HG02885 (cell line): ENCODE measurements around the gene STK31.
"Not testable (repeated sequence)": the region's sequence is repeated elsewhere in the genome, so short reads cannot be mapped to it uniquely, and the experiment has no call there.

Experiments
- ATAC-seq: cut with Tn5 transposase; IDR thresholded peaks from one replicate; pipeline ENCODE4 v1.9.1; 2021; ENCODE audit warnings: mild to moderate bottlenecking; ENCODE audit not compliant: unreplicated experiment, poor library complexity

STK31 gene

DNA sequence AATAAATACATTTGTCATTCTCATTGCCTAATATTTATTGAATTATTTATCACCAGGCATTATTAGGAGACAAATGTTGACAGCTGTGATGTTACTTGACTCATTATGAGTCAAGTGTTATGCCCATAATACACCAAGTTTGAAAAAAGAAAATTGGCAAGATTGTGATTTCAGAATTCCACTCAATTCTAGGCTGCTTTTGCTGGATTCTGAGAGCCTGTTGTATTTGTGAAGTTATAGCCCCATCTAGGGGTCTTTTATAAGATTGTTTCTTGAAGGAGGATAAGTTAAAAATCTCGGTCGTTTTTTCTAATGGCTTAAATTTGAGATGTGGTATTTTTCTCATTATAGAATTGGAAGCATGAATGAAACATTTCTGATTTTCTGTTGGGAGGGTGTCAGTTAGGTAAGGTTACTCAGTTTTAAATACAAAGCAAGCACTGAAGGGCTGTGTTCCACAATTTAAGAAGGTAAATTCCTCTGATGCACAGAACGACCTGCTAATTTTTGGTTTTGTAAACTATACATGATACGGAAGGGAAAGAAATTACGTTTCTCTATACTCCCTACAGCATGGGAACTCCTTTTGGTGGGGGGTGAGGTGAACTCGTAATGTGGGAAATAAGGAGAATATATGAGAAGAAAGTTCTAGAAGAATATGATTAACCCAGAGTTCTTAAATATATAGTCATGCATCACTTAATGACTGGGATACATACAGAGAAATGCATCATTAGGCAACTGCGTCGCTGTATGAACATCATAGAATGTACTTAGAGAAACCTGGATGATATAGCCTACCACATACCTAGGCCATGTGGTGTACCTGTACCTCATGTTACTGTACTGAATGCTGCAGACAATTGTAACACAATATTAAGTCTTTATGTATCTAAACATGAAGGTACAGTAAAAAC, 2.6 kb downstream of the STK31 start:
- no peak for ATAC-seq

DNA sequence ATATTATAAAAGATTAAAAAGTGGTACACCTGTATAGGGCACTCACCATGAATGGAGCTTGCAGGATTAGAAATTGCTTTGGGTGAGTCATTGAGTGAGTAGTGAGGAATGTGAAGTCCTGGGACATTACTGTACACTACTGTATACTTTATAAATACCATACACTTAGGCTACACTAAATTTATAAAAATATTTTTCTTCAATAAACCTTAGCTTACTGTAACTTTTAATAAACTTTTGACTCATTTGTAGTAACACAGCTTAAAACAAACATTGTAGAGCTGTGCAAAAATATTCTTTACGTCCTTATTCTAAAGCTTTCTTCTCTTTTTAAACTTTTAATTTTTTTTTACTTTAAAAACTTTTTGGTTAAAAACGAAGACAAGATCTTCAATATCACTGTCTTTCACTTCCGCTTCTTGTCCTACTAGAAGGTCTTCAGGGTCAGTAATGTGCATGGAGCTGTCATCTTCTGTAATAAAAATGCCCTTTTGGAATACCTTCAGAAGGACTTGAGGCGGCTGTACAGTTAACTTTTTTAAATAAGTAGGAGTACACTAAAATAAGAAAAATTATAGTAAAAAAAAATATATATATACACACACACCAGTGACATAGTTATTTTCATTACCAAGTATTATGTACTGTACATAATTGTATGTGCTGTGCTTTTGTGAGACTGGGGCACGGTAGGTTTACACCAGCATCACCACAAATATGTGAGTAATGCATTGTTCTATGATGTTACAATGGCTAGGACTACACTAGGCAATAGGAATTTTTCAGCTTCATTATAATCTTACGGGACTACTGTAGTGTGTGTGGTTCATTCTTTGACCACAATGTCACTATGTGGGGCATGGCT, 3.5 kb downstream of the STK31 start:
- ATAC-seq: no peak

DNA sequence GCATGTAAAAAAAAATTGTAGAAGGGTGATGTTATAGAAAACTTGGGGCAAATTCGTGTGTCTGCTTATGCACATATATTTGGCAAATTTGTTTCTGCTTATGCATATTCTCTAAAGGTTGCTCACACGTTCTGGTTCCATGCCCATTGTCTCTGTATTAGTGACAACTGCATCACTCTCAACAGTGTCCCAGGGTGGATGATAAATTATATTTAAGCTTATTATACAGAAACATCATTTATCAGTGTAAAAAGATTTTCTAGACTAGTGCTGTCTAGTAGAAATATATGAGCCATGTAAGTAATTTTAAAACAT, 4.1 kb downstream of the STK31 start:
- ATAC-seq: no peak

DNA sequence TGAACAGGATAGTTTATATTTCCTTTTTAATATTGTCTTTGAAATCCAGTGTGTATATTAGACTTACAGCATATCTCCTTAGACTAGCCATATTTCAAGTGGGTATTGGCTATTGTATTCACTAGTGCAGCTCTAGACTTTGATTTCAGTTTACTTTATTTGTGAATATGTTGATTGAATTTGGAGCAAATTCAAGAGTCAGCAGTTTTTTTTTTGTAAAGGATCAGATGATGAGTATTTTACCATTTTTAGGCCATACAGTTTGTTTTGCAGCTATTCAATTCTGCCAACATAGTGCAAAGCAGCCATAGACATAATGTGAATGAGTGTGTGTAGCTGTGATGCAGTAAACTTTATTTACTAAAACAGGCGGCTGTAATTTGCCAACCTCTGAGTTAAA, 4.6 kb downstream of the STK31 start:
- ATAC-seq: no peak

DNA sequence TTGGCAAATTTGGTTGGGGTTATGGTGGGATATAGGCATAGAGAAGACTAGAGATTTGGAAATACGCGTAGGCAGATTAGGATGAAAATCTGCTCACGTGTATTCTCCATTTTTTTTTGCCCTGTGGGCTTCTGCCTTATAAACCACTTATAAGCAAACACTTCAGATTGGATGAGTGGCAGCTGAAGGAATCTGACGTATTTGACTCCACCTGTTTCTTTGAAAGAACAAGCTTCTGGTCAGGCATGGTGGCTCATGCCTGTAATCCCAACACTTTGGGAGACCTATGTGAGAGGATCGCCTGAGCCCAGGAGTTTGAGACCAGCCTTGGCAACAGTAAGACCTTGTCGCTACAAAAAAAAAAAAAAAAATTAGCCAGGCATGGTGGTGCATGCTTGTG, 5.1 kb downstream of the STK31 start:
- no peak for ATAC-seq

DNA sequence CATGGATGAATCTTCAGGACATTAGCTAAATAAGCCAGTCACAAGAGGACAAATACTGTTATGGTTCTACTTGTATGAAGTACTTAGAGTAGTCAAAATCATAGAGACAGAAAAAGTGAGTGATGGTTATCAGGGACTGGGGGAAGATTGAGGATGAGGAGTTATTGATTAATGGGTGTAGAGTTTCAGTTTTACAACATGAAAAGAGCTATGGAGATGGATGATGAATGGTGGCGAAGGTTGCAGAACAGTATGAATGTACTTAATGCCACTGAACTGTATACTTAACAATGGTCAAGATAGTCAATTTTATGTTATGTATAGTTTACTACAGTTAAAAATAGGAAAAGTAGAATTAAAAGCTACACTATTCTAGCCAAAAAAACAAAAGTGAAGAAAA, 7.8 kb downstream of the STK31 start:
- ATAC-seq: no peak

DNA sequence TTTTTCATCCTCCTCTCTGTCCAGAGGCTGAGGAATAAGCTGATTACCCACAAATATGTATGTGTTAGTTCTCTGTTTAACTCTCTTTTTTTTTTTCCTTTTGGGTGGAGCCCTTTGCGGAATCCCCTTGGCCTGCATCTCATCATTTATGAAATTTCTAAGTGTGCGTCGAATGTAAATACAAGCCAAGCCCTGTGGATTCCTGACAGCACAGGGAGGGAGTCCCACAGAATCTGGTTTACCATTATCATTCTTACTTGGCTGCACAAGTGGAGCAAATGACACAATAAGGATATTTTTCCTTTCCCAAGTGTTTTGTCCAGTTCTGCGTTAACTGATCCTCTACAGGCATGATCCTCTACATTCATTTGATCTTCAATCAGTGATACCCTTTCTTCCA, 11.4 kb downstream of the STK31 start:
- no peak for ATAC-seq

DNA sequence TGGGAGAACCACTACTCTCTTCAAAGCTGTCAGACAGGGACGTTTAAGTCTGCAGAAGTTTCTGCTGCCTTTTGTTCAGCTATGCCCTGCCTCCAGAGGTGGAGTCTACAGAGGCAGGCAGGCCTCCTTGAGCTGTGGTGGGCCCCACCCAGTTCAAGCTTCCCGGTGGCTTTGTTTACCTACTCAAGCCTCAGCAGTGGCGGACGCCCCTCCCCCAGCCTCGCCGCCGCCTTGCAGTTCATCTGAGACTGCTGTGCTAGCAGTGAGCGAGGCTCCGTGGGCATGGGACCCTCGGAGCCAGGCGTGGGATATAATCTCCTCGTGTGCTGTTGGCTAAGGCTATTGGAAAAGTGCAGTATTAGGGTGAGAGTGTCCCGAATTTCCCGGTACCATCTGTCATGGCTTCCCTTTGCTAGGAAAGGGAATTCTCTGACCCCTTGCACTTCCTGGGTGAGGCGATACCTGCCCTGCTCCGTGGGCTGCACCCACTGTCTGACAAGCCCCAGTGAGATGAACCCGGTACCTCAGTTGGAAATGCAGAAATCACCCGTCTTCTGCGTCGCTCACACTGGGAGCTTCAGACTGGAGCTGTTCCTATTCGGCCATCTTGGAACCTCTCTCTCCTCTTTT, 12.7 kb downstream of the STK31 start:
- not testable (repeated sequence) for ATAC-seq

DNA sequence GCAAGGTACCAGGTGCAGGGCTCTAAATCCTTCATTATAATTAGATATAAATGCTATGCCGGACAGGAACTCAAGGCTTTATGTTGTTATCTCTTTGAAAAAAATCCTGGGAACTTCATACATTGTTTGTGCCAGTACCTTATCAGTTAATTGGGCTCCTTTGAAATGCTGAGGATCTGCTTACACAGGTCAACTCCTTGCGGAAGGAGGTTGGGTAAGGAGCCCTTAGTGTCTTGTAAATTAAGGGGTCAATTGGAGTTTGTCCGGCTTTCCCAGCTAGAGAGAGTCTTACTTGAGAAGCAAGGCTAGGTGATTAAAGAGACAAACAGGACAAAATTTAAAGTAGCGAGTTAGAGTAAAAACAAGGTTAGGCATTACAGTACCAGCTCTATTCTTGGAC, 14.1 kb downstream of the STK31 start:
- ATAC-seq: not testable (repeated sequence)

DNA sequence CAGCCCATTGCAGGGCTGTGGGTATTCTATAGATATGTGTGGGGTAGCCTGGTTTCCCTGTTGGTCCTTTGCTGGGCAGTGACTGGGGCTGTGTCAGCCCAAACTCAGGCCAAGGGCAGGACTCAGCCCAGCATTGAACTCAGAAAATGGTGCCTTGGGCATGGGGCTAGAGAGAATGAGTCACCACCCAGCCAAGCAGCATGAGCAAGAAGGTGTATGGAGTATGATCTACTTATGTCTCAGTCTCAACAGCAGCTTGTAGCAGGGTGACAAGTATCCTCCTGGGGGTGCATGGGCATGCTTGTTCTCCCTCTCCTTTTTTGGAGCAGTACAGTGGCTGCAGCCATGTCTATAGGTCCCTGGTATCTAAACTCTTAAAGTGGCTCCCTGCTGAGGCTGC, 32.0 kb downstream of the STK31 start:
- no peak for ATAC-seq

DNA sequence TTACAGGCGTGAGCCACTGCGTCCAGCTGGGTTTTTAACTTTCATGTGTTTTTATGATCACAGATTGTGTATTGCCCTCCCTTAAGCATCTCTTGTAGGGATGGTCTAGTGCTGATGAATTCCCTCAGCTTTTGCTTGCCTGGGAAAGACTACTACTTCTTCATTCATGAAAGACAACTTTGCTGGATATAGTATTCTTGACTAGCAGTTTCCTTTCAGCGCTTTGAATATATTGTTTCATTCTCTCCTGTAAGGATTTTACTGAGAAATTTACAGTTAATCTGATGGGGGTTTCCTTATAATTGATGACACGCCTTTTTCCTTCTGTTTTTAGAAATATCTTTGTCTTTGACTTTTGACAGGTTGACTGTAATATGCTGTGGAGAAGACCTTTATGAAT, 33.2 kb downstream of the STK31 start:
- ATAC-seq: no peak

DNA sequence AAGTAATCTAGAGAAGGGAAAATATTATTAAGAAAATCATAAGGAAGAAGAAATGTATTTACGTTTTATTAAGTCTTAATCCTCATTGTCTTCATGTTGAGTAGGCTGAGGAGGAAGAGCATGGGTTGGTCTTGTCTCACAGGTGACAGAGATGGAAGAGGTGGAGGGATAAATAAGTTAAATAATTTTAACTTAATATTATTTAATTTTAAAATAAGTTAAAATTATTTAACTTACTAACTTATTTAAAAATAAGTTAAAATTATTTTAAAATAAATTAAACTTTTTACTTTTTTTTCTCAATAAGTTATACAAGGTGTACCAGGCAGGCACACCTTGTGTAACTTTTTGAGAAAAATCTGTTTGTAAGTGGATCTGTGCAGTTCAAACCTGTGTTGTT, 36.6 kb downstream of the STK31 start:
- ATAC-seq: no peak

DNA sequence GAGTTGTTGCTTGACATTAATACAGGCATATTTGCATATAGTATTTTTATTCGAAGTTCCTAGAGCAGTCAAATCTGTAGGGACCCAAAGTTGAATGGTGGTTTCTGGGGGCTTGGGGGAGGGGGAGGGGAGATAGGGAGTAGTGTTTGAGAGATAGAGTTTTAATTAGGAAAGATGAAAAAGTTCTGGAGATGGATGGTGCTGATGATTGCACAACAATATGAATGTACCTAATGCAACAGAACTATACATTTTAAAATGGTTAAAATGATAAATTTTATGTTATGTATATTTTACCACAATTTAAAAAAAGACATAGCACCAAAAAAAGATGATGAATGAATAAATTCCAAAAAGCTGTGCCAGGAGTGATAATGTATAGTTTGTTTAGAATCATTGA, 41.8 kb downstream of the STK31 start:
- no peak for ATAC-seq

DNA sequence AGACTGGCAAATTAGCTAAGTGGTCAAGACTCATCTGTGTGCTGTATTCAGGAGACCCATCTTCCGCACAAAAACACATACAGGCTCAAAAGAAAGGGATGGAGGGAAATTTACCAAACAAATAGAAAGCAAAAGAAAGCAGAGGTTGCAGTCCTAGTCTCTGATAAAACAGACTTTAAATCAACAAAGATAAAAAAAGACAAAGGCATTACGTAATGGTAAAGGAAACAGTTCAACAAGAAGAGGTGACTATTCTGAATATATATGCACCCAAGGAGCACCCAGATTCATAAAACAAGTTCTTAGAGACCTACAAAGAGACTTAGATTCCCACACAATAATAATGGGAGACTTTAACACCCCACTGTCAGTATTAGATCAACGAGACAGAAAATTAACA, 48.8 kb downstream of the STK31 start:
- not testable (repeated sequence) for ATAC-seq

DNA sequence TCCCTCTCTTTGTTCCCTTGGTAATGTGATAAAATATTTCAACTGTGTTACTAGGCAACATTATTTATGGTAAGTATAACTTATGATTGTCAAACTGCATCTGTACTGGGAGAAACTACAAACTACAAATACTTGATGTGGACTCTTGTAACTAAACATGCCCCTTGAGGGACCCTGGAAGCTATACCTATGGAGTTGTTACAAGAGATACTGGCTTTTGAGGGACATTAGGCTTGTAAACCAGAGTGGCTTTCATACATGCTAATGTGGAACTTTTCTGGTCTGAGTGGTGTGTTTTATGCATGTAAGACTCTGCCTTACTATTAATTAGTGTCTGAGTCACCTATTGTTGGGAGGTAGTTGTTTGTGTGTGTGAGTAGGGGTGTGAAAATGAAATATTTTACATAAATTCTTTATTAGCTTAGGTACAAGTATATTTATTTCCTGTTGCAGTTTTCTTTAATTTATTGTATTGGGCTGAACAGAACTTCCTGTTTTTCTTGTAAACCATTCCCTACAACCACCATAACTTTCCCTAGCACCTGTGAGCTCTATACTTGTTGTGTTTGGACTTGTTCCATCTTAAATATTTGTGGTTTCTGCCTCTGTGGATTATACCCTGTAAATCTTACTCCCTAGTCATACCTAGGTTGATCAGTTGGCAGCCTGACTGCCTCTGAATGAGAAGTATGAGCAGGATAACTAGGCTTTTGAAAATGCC, 49.8 kb downstream of the STK31 start:
- no peak for ATAC-seq

DNA sequence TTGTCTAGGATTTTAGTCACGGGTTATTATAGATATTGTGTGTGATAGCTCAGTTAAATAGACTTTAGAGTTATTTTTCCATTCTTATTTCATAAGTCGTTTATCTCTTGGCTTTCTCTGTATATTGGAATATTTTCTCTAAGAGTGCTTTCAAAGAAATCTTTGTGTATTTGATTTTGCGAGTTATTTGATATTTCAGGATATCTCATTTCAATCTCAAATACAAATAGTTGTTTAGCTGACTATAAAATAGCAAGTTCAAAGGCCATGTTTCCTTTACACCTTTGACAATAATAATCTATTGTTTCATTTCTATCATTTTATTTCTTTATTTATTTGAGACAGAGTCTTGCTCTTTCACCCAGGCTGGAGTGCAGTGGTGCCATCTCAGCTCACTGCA, 55.9 kb downstream of the STK31 start:
- ATAC-seq: no peak

DNA sequence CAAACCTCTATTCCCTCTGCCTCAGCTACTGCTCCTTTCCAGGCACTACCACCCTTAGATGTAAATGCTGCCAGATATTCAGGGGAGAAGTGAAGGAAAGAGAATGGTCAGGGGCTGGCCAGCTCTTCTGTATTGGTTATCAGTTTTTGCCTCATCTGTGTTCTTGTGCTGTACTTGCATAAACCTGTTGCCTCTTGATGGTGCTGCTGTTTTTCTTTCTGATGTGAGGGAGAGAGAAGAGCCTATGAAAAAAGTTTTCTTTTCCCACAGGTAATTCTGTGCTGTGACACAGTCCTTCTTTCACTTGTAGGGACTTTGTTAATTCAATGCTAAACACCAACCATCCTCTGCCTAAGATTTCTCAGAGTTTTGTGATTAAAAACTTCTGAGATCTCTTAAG, 57.5 kb downstream of the STK31 start:
- ATAC-seq: no peak

DNA sequence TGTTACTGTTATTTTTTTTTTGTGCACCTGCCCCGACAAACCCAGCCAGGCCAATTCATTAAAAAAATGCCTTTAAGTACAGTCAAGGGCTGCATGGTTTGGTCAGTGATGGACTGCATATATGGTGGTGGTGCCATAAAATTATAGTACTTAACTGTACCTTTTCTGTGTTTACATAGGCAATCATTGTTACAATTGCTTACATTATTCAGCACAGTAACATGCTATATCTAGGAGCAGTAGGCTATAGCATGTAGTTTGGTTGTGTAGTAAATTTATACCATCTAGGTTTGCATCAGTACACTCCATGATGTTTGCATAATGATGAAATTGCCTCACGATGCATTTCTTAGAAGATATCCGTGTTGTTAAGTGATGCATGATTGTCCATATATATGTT, 58.0 kb downstream of the STK31 start:
- ATAC-seq: no peak

DNA sequence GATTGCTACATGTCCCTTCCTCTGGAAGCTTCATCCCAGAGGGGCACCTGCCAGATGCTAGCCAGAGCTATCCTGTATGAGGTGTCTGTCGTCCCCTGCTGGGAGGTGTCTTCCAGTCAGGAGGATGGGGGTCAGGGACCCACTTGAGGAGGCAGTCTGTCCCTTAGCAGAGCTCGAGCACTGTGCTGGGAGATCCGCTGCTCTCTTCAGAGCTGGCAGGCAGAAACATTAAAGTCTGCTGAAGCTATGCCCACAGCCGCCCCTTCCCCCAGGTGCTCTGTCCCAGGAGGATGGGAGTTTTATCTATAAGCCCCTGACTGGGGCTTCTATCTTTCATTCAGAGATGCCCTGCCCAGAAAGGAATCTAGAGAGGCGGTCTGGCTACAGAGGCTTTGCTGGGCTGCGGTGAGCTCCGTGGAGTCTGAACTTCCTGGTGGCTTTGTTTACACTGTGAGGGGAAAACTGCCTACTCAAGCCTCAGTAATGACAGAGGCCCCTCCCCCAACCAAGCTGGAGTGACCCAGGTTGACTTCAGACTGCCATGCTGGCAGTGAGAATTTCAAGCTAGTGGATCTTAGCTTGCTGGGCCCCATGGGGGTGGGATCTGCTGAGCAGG, 69.3 kb downstream of the STK31 start:
- not testable (repeated sequence) for ATAC-seq

DNA sequence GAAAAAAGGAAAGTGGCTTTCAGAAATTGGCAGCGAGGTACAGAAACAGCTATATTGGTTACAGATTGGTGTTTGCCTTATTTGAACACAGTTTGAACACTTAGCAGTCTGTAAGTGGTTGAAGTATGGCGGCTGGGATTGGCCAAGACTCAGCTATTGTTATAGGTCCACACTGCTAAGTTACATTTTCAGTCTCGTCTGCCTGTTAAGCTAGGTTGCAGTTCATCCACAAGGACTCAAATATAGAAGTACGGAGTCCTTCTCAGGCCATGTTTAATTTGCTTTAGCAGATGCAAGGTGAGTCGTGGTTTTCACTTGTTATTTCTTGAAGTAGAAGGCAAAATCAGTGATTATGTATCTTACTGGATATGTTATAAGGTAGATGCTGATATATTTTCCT, 73.1 kb downstream of the STK31 start:
- no peak for ATAC-seq
